GM19023 (cell line): Measurements from ENCODE around the gene CLDN25.
"Not testable (repeated sequence)": the region's sequence is repeated elsewhere in the genome, so short reads cannot be mapped to it uniquely, and the experiment has no call there.

Experiments used
- ATAC-seq: cut with Tn5 transposase; IDR thresholded peaks from one replicate; pipeline ENCODE4 v1.9.1; 2021; ENCODE audit warnings: mild to moderate bottlenecking, moderate library complexity; ENCODE audit not compliant: unreplicated experiment

CLDN25 gene

GRCh38 chr11:113779496-113779895 is at the start of gene CLDN25:
Gene CLDN25 (plus strand): TSS chr11:113779796. CDS start chr11:113779796, 0 bp downstream.
- no peak for ATAC-seq

GRCh38 chr11:113730887-113731726 is 48.5 kb upstream of the CLDN25 start:
- ATAC-seq, result no peak

- no peak for ATAC-seq
Observed at GRCh38 chr11:113732092-113732491, 47.5 kb upstream of the CLDN25 start.

- ATAC-seq, result no peak
Observed at GRCh38 chr11:113736323-113736722, 43.3 kb upstream of the CLDN25 start.

- ATAC-seq, result no peak
Observed at GRCh38 chr11:113752932-113753331, 26.7 kb upstream of the CLDN25 start.

- ATAC-seq, result no peak
Observed at GRCh38 chr11:113760241-113760640, 19.4 kb upstream of the CLDN25 start.

- ATAC-seq, result not testable (repeated sequence)
Observed at GRCh38 chr11:113763040-113763439, 16.6 kb upstream of the CLDN25 start.

GRCh38 chr11:113764527-113765219 is 14.9 kb upstream of the CLDN25 start:
- no peak for ATAC-seq

GRCh38 chr11:113771964-113772363 is 7.6 kb upstream of the CLDN25 start:
- no peak for ATAC-seq

- peak; percentile 10 for ATAC-seq
Observed at GRCh38 chr11:113773092-113773415, 6.5 kb upstream of the CLDN25 start.

- ATAC-seq, result peak; percentile 98
Observed at GRCh38 chr11:113773416-113774173, 6.0 kb upstream of the CLDN25 start, which contains the start of gene ZW10. Gene ZW10 (minus strand): TSS chr11:113773692. CDS start chr11:113773666, 26 bp downstream.

- no peak for ATAC-seq
Observed at GRCh38 chr11:113774174-113774503, 5.5 kb upstream of the CLDN25 start.

GRCh38 chr11:113778111-113778910 is 1.3 kb upstream of the CLDN25 start:
- no peak for ATAC-seq

GRCh38 chr11:113781682-113782081 is 2.1 kb downstream of the CLDN25 start:
- no peak for ATAC-seq

- ATAC-seq, result no peak
Observed at GRCh38 chr11:113782134-113782533, 2.5 kb downstream of the CLDN25 start.

- ATAC-seq, result not testable (repeated sequence)
Observed at GRCh38 chr11:113789016-113789415, 9.4 kb downstream of the CLDN25 start.

- no peak for ATAC-seq
Observed at GRCh38 chr11:113789675-113790320, 10.2 kb downstream of the CLDN25 start.

- ATAC-seq, result peak; percentile 60
Observed at GRCh38 chr11:113796663-113797259, 17.2 kb downstream of the CLDN25 start.

GRCh38 chr11:113802621-113803020 is 23.0 kb downstream of the CLDN25 start:
- no peak for ATAC-seq

- no peak for ATAC-seq
Observed at GRCh38 chr11:113805640-113806039, 26.0 kb downstream of the CLDN25 start.
